WTC11 (cell line): Measurements from ENCODE around the gene NOL4L. TPM values are rescaled to one million over a fixed set of nuclear protein-coding genes. Genes with fewer than 3 reads are reported as not detected.

ENCODE experiments used
- ATAC-seq: fragments of 200-7000 bp; cut with Tn5 transposase; 2 replicates; pipeline ENCODE4 v1.10.0; 2021; ENCODE audit warnings: mild to moderate bottlenecking, moderate library complexity
- CTCF ChIA-PET: fragments of 300-600 bp; sonication (Branson Sonifier 250); formaldehyde crosslinking; loops from one replicate; lab custom pipeline; 2021; ENCODE audit warnings: antibody characterized with exemption; lab: Charles Lee
- POLR2A ChIA-PET: fragments of 350-600 bp; sonication (Branson Sonifier 250); formaldehyde crosslinking; loops from one replicate; lab custom pipeline; 2021; ENCODE audit warnings: antibody characterized with exemption; lab: Charles Lee
- DNase-seq: peaks from one replicate; pipeline ENCODE4 v3.0.0; 2021; ENCODE audit warnings: low spot score
- H3K27ac Mint-ChIP-seq: 2 replicates; pipeline ENCODE4 v1.8.0; 2021; ENCODE audit warnings: mixed read lengths
- H3K27me3 Mint-ChIP-seq: 2 replicates; pipeline ENCODE4 v1.8.0; 2021; ENCODE audit warnings: low read depth, mild to moderate bottlenecking, moderate library complexity, mixed read lengths
- H3K36me3 Mint-ChIP-seq: 2 replicates; pipeline ENCODE4 v1.8.0; 2021; ENCODE audit warnings: mixed read lengths
- H3K4me1 Mint-ChIP-seq: 2 replicates; pipeline ENCODE4 v1.8.0; 2022; ENCODE audit warnings: mixed read lengths
- H3K4me3 Mint-ChIP-seq: 2 replicates; pipeline ENCODE4 v1.8.0; 2021; ENCODE audit warnings: mild to moderate bottlenecking, moderate library complexity, mixed read lengths
- H3K9me3 Mint-ChIP-seq: 2 replicates; pipeline ENCODE4 v1.8.0; 2021; ENCODE audit warnings: mixed read lengths
- ATF1 ChIP-seq: sonication (generic); formaldehyde crosslinking; IDR thresholded peaks from 2 replicates; pipeline ENCODE4 v1.8.1; 2023; ENCODE audit warnings: mild to moderate bottlenecking, moderate library complexity, missing genetic modification reagents
- EMX1 ChIP-seq: fragments of 250-450 bp; sonication (Bioruptor Pico); IDR thresholded peaks from 2 replicates; pipeline ENCODE4 v1.8.0; 2021; ENCODE audit warnings: mild to moderate bottlenecking
- FOXP1 ChIP-seq: sonication (generic); formaldehyde crosslinking; IDR thresholded peaks from 2 replicates; pipeline ENCODE4 v1.8.0; 2022; ENCODE audit warnings: missing genetic modification reagents, mild to moderate bottlenecking, moderate library complexity, borderline replicate concordance
- GTF2I ChIP-seq: fragments of 250-450 bp; sonication (Bioruptor Pico); conservative IDR thresholded peaks from 2 replicates; pipeline ENCODE4 v1.4.0; 2021; ENCODE audit warnings: mild to moderate bottlenecking
- JAZF1 ChIP-seq: fragments of 250-450 bp; sonication (Bioruptor Pico); IDR thresholded peaks from 2 replicates; pipeline ENCODE4 v1.9.0; 2021; ENCODE audit warnings: moderate library complexity, mild to moderate bottlenecking, inconsistent platforms
- MXD4 ChIP-seq: fragments of 250-450 bp; sonication (Bioruptor Pico); IDR thresholded peaks from 2 replicates; pipeline ENCODE4 v1.8.0; 2021; ENCODE audit warnings: mild to moderate bottlenecking, moderate library complexity, borderline replicate concordance
- NFE2L1 ChIP-seq: sonication (generic); formaldehyde crosslinking; IDR thresholded peaks from 2 replicates; pipeline ENCODE4 v1.8.1; 2023; ENCODE audit warnings: missing genetic modification reagents
- NFYB ChIP-seq: sonication (generic); formaldehyde crosslinking; conservative IDR thresholded peaks from 2 replicates; pipeline ENCODE4 v1.8.0; 2022; ENCODE audit warnings: low read depth, missing genetic modification reagents
- NR2C2 ChIP-seq: sonication (generic); formaldehyde crosslinking; IDR thresholded peaks from 2 replicates; pipeline ENCODE4 v1.8.0; 2022; ENCODE audit warnings: mild to moderate bottlenecking, missing genetic modification reagents
- NR3C1 ChIP-seq: sonication (generic); formaldehyde crosslinking; conservative IDR thresholded peaks from 2 replicates; pipeline ENCODE4 v1.8.1; 2023; ENCODE audit warnings: low read depth, mild to moderate bottlenecking, missing genetic modification reagents
- RELA ChIP-seq: sonication (generic); formaldehyde crosslinking; IDR thresholded peaks from 2 replicates; pipeline ENCODE4 v1.8.1; 2022; ENCODE audit warnings: missing genetic modification reagents, mild to moderate bottlenecking, borderline replicate concordance
- SMAD4 ChIP-seq: sonication (generic); formaldehyde crosslinking; IDR thresholded peaks from 2 replicates; pipeline ENCODE4 v1.8.0; 2022; ENCODE audit warnings: mild to moderate bottlenecking, missing genetic modification reagents
- SP1 ChIP-seq: sonication (generic); formaldehyde crosslinking; conservative IDR thresholded peaks from 2 replicates; pipeline ENCODE4 v1.8.1; 2022; ENCODE audit warnings: missing genetic modification reagents
- TEAD1 ChIP-seq: sonication (generic); formaldehyde crosslinking; IDR thresholded peaks from 2 replicates; pipeline ENCODE4 v1.8.0; 2022; ENCODE audit warnings: mild to moderate bottlenecking, missing genetic modification reagents
- ZNF121 ChIP-seq: sonication (generic); formaldehyde crosslinking; IDR thresholded peaks from 2 replicates; pipeline ENCODE4 v1.8.0; 2023; ENCODE audit warnings: missing genetic modification reagents
- ZNF396 ChIP-seq: fragments of 250-450 bp; sonication (Bioruptor Pico); IDR thresholded peaks from 2 replicates; pipeline ENCODE4 v1.8.0; 2021; ENCODE audit warnings: mild to moderate bottlenecking, moderate library complexity, borderline replicate concordance
- ZNF416 ChIP-seq: fragments of 250-450 bp; sonication (Bioruptor Pico); IDR thresholded peaks from 2 replicates; pipeline ENCODE4 v1.9.0; 2021; ENCODE audit warnings: mild to moderate bottlenecking, inconsistent platforms
- total RNA-seq: library from RNA; stranded (reverse); gene quantifications from 3 replicates; pipeline ENCODE4 v1.2.3, GENCODE V29; 2021
- TF ChIP-seq, protein P1 (sequence below): sonication (generic); formaldehyde crosslinking; IDR thresholded peaks from 2 replicates; pipeline ENCODE4 v1.8.1; 2023; ENCODE audit warnings: mild to moderate bottlenecking, missing genetic modification reagents, moderate library complexity
- TF ChIP-seq, protein P2 (sequence below): sonication (generic); formaldehyde crosslinking; conservative IDR thresholded peaks from 2 replicates; pipeline ENCODE4 v1.8.1; 2023; ENCODE audit warnings: mild to moderate bottlenecking, low read depth, missing genetic modification reagents, moderate library complexity
- TF ChIP-seq, protein P3 (sequence below): sonication (generic); formaldehyde crosslinking; IDR thresholded peaks from 2 replicates; pipeline ENCODE4 v1.8.0; 2022; ENCODE audit warnings: mild to moderate bottlenecking, missing genetic modification reagents
- TF ChIP-seq, protein P4 (sequence below): sonication (generic); formaldehyde crosslinking; IDR thresholded peaks from 2 replicates; pipeline ENCODE4 v1.8.0; 2022; ENCODE audit warnings: mild to moderate bottlenecking, missing genetic modification reagents
- TF ChIP-seq, protein P5 (sequence below): sonication (generic); formaldehyde crosslinking; IDR thresholded peaks from 2 replicates; pipeline ENCODE4 v1.8.1; 2023; ENCODE audit warnings: mild to moderate bottlenecking, missing genetic modification reagents, moderate library complexity
- TF ChIP-seq, protein P6 (sequence below): fragments of 250-450 bp; sonication (Bioruptor Pico); IDR thresholded peaks from 2 replicates; pipeline ENCODE4 v1.9.0; 2021; ENCODE audit warnings: moderate library complexity, mild to moderate bottlenecking, inconsistent platforms, borderline replicate concordance

NOL4L gene
- total RNA-seq, 1 experiment from 2014 or later, result 29.0 TPM

DNA sequence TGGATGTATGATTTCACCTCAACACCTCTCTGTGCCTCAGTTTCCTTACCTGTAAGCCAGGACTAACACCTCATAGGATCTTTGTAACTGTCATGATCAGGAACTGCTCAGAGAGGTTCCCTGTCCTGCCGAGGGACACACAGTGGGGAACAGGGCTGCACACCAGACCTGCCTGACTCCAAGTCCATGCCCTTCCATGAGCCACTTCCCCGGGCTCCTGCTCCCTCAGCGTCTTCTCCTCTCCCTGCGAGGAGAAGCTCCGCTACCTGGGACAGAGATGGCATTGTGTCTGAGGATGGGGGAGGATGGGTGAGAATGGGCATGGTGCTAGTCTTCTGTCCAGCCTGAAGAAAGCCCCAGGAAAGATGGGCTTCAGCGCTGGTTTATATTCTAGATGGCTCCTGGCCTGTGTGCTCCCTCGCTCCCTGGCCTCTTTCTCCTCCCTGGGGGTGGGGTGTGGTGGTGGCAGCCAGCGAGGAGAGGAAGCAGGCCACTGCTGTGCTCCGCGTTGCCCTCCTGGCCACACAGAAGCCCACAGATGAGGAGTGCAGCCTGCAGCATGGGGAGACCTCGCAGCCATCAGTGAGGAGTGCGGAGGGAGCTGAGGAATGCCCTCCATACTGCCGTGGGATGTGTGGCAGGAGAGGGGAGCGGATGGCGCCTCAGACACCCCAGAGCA lies 67.1 kb downstream of the NOL4L start:
- TF ChIP-seq MXD4 (CRISPR knock-in tag) (no peak), TEAD1 (CRISPR knock-in tag) (no peak), ZNF396 (no peak), ZNF121 (CRISPR knock-in tag) (no peak), JAZF1 (no peak)
- TF ChIP-seq, protein P1, sequence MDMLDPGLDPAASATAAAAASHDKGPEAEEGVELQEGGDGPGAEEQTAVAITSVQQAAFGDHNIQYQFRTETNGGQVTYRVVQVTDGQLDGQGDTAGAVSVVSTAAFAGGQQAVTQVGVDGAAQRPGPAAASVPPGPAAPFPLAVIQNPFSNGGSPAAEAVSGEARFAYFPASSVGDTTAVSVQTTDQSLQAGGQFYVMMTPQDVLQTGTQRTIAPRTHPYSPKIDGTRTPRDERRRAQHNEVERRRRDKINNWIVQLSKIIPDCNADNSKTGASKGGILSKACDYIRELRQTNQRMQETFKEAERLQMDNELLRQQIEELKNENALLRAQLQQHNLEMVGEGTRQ (CRISPR knock-in tag), result no peak
- TF ChIP-seq, protein P2, sequence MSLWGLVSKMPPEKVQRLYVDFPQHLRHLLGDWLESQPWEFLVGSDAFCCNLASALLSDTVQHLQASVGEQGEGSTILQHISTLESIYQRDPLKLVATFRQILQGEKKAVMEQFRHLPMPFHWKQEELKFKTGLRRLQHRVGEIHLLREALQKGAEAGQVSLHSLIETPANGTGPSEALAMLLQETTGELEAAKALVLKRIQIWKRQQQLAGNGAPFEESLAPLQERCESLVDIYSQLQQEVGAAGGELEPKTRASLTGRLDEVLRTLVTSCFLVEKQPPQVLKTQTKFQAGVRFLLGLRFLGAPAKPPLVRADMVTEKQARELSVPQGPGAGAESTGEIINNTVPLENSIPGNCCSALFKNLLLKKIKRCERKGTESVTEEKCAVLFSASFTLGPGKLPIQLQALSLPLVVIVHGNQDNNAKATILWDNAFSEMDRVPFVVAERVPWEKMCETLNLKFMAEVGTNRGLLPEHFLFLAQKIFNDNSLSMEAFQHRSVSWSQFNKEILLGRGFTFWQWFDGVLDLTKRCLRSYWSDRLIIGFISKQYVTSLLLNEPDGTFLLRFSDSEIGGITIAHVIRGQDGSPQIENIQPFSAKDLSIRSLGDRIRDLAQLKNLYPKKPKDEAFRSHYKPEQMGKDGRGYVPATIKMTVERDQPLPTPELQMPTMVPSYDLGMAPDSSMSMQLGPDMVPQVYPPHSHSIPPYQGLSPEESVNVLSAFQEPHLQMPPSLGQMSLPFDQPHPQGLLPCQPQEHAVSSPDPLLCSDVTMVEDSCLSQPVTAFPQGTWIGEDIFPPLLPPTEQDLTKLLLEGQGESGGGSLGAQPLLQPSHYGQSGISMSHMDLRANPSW (CRISPR knock-in tag), result no peak
- DNase-seq (no peak), ATAC-seq (no peak)
- H3K9me3 Mint-ChIP-seq, result no peaks in the 10 kb centered on the region
- ChIA-PET POLR2A (no interaction called here), CTCF (interaction anchor here (2.4 kb wide), 1 partner anchor 134 kb away, joined by 8 read pairs; no protein-coding TSS in a partner anchor)
- no peak overlapping the region for H3K4me3 Mint-ChIP-seq
- H3K4me1 Mint-ChIP-seq, result peaks cover 11% of the 10 kb centered on the region
- H3K27me3 Mint-ChIP-seq, result no peaks in the 10 kb centered on the region
- H3K36me3 Mint-ChIP-seq, result no peaks in the 10 kb centered on the region
- no peak overlapping the region for H3K27ac Mint-ChIP-seq

DNA sequence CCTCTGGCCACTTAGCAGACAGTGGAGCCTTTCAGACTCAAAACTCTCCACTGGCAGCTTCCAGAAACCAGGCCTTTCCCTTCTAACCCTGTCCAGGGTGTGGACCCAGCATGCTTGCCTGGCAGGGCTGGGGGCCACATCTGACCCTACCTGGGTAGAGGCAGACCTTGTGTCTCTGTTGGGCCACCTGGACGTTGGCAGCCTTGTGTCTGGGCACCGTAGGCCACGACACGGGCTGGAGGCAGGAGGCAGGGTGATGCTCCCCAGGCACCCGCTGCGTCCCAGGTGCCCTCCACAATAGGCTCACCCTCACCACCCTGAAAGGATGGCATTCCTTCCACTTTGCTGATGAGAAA lies 67.6 kb downstream of the NOL4L start:
- H3K27ac Mint-ChIP-seq, result no peak overlapping the region
- ChIA-PET CTCF (interaction anchor here (2.4 kb wide), 1 partner anchor 135 kb away, joined by 8 read pairs; no protein-coding TSS in a partner anchor), POLR2A (no interaction called here)
- H3K9me3 Mint-ChIP-seq, result no peaks in the 10 kb centered on the region
- TF ChIP-seq ZNF121 (CRISPR knock-in tag), result no peak
- TF ChIP-seq, protein P1 (CRISPR knock-in tag), result no peak
- no peak for TF ChIP-seq ZNF416 (CRISPR knock-in tag)
- no peak for TF ChIP-seq ATF1 (CRISPR knock-in tag)
- TF ChIP-seq, protein P3, sequence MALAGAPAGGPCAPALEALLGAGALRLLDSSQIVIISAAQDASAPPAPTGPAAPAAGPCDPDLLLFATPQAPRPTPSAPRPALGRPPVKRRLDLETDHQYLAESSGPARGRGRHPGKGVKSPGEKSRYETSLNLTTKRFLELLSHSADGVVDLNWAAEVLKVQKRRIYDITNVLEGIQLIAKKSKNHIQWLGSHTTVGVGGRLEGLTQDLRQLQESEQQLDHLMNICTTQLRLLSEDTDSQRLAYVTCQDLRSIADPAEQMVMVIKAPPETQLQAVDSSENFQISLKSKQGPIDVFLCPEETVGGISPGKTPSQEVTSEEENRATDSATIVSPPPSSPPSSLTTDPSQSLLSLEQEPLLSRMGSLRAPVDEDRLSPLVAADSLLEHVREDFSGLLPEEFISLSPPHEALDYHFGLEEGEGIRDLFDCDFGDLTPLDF (CRISPR knock-in tag), result no peak
- TF ChIP-seq SP1, result no peak
- TF ChIP-seq NR3C1, result no peak
- TF ChIP-seq, protein P4, sequence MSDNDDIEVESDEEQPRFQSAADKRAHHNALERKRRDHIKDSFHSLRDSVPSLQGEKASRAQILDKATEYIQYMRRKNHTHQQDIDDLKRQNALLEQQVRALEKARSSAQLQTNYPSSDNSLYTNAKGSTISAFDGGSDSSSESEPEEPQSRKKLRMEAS (CRISPR knock-in tag), result no peak
- TF ChIP-seq NFE2L1 (CRISPR knock-in tag), result no peak
- no peak for TF ChIP-seq RELA (CRISPR knock-in tag)
- no peak for TF ChIP-seq SMAD4 (CRISPR knock-in tag)
- TF ChIP-seq NR2C2, result no peak
- no peak for TF ChIP-seq EMX1
- TF ChIP-seq GTF2I (CRISPR knock-in tag), result no peak
- TF ChIP-seq, protein P5, sequence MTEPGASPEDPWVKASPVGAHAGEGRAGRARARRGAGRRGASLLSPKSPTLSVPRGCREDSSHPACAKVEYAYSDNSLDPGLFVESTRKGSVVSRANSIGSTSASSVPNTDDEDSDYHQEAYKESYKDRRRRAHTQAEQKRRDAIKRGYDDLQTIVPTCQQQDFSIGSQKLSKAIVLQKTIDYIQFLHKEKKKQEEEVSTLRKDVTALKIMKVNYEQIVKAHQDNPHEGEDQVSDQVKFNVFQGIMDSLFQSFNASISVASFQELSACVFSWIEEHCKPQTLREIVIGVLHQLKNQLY (CRISPR knock-in tag), result no peak
- TF ChIP-seq, protein P6, sequence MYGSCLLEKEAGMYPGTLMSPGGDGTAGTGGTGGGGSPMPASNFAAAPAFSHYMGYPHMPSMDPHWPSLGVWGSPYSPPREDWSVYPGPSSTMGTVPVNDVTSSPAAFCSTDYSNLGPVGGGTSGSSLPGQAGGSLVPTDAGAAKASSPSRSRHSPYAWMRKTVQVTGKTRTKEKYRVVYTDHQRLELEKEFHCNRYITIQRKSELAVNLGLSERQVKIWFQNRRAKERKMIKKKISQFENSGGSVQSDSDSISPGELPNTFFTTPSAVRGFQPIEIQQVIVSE, result no peak
- no peak for TF ChIP-seq NFYB (CRISPR knock-in tag)
- no peak for TF ChIP-seq FOXP1 (CRISPR knock-in tag)
- no peak overlapping the region for H3K4me3 Mint-ChIP-seq
- ATAC-seq, result no peak
- no peaks in the 10 kb centered on the region for H3K27me3 Mint-ChIP-seq
- H3K4me1 Mint-ChIP-seq, result peaks cover 11% of the 10 kb centered on the region
- no peak for DNase-seq
- no peaks in the 10 kb centered on the region for H3K36me3 Mint-ChIP-seq
